Large intestine (tissue), 3 donors: ENCODE measurements around the gene SPATA19. TPM values are rescaled to one million over a fixed set of nuclear protein-coding genes. Genes with fewer than 3 reads are reported as not detected.
"Not testable (repeated sequence)": the region's sequence is repeated elsewhere in the genome, so short reads cannot be mapped to it uniquely, and the experiment has no call there.

Experiments
- DNase-seq, 2 donors: peaks; one replicate each; pipeline versions ENCODE4 v3.0.0 to v3.0.0-alpha.2; 2013
- H3K27ac ChIP-seq: one replicate; pipeline ENCODE4 v1.5.1; 2013; ENCODE audit warnings: low read length
- H3K27me3 ChIP-seq: 2 replicates; pipeline ENCODE4 v1.6.1; 2013; ENCODE audit warnings: low read length; ENCODE audit not compliant: control insufficient read depth, insufficient read depth
- H3K36me3 ChIP-seq: 2 replicates; pipeline ENCODE4 v1.6.1; 2013; ENCODE audit warnings: low read length; ENCODE audit not compliant: control insufficient read depth, insufficient read depth
- H3K4me1 ChIP-seq: one replicate; pipeline ENCODE4 v1.6.1; 2013; ENCODE audit warnings: low read length; ENCODE audit not compliant: control insufficient read depth, insufficient read depth
- H3K4me3 ChIP-seq: one replicate; pipeline ENCODE4 v1.5.1; 2013; ENCODE audit warnings: low read length
- H3K9me3 ChIP-seq: one replicate; pipeline ENCODE4 v1.6.1; 2013; ENCODE audit warnings: mild to moderate bottlenecking, low read depth, low read length, moderate library complexity; ENCODE audit not compliant: control insufficient read depth
- WGBS: methylation state at CpG from one replicate; pipeline ENCODE4 v1.1.5; 2013; ENCODE audit warnings: low lambda C conversion rate; ENCODE audit not compliant: insufficient coverage; 5-methylcytosine and 5-hydroxymethylcytosine counted together
- polyA plus RNA-seq: library from polyadenylated mRNA; unstranded; fragments of 120-200 nt; gene quantifications from one replicate; pipeline ENCODE4 v1.2.1, GENCODE V29; 2013

SPATA19 gene
- polyA plus RNA-seq, 1 donor: not detected

- Histone ChIP-seq H3K9me3 (peaks cover 3% of the 10 kb centered on the region), H3K4me1 (no peaks in the 10 kb centered on the region), H3K27ac (no peak overlapping the region), H3K27me3 (no peaks in the 10 kb centered on the region), H3K36me3 (no peaks in the 10 kb centered on the region), H3K4me3 (no peak overlapping the region)
- DNase-seq: no peak
Measured at GRCh38 chr11:133867456-133867855, 22.1 kb upstream of the SPATA19 start.

GRCh38 chr11:133865466-133865865 lies 20.2 kb upstream of the SPATA19 start:
- DNase-seq: no peak

GRCh38 chr11:133864756-133865155 lies 19.4 kb upstream of the SPATA19 start:
- no peak overlapping the region for H3K4me3 ChIP-seq
- H3K4me1 ChIP-seq: no peaks in the 10 kb centered on the region
- DNase-seq: no peak
- peaks cover 3% of the 10 kb centered on the region for H3K9me3 ChIP-seq
- H3K36me3 ChIP-seq: no peaks in the 10 kb centered on the region
- H3K27ac ChIP-seq: no peak overlapping the region
- WGBS: no CpG with 5 or more reads among the region's 26 CpGs
- peaks cover under 1% of the 10 kb centered on the region for H3K27me3 ChIP-seq

More at GRCh38 chr11:133865466-133865865, 20.2 kb upstream of the SPATA19 start:
- Histone ChIP-seq H3K27ac (no peak overlapping the region), H3K36me3 (no peaks in the 10 kb centered on the region), H3K27me3 (no peaks in the 10 kb centered on the region), H3K4me3 (no peak overlapping the region), H3K4me1 (no peaks in the 10 kb centered on the region), H3K9me3 (peaks cover 3% of the 10 kb centered on the region)
- 100% methylated on average over 1 of the region's 11 CpGs for WGBS

- Histone ChIP-seq H3K4me1 (no peaks in the 10 kb centered on the region), H3K36me3 (no peaks in the 10 kb centered on the region), H3K27me3 (peaks cover 2% of the 10 kb centered on the region), H3K27ac (no peak overlapping the region), H3K4me3 (no peak overlapping the region), H3K9me3 (peaks cover 3% of the 10 kb centered on the region)
- DNase-seq: no peak
- 93% methylated on average over 3 of the region's 6 CpGs for WGBS
Measured at GRCh38 chr11:133860151-133860550, 14.8 kb upstream of the SPATA19 start.

- H3K9me3 ChIP-seq, H3K27ac ChIP-seq, H3K27me3 ChIP-seq, H3K4me3 ChIP-seq, DNase-seq, H3K4me1 ChIP-seq, H3K36me3 ChIP-seq: not testable (repeated sequence)
- 20% methylated on average over 1 of the region's 13 CpGs for WGBS
Measured at GRCh38 chr11:133854330-133854960, 9.1 kb upstream of the SPATA19 start.

- no peak for DNase-seq
- no CpG with 5 or more reads among the region's 6 CpGs for WGBS
Measured at GRCh38 chr11:133844217-133844616, 1.1 kb downstream of the SPATA19 start.

GRCh38 chr11:133843454-133843987 lies 1.8 kb downstream of the SPATA19 start:
- Histone ChIP-seq H3K27ac (no peak overlapping the region), H3K4me3 (no peak overlapping the region), H3K4me1 (no peaks in the 10 kb centered on the region), H3K27me3 (no peaks in the 10 kb centered on the region), H3K9me3 (no peaks in the 10 kb centered on the region), H3K36me3 (no peaks in the 10 kb centered on the region)
- DNase-seq: no peak
- WGBS: no CpG with 5 or more reads among the region's 13 CpGs

More at GRCh38 chr11:133844217-133844616, 1.1 kb downstream of the SPATA19 start:
- no peak overlapping the region for H3K4me3 ChIP-seq
- no peaks in the 10 kb centered on the region for H3K27me3 ChIP-seq
- H3K4me1 ChIP-seq: no peaks in the 10 kb centered on the region
- H3K36me3 ChIP-seq: no peaks in the 10 kb centered on the region
- no peak overlapping the region for H3K27ac ChIP-seq
- H3K9me3 ChIP-seq: no peaks in the 10 kb centered on the region

- H3K4me3 ChIP-seq: no peak overlapping the region
- WGBS: 60% methylated on average over 1 of the region's 5 CpGs
- H3K9me3 ChIP-seq: no peaks in the 10 kb centered on the region
- no peaks in the 10 kb centered on the region for H3K36me3 ChIP-seq
- H3K27ac ChIP-seq: no peak overlapping the region
- no peaks in the 10 kb centered on the region for H3K4me1 ChIP-seq
- no peaks in the 10 kb centered on the region for H3K27me3 ChIP-seq
- no peak for DNase-seq
Measured at GRCh38 chr11:133842730-133843129, 2.6 kb downstream of the SPATA19 start.

GRCh38 chr11:133842053-133842452 lies 3.3 kb downstream of the SPATA19 start:
- Histone ChIP-seq H3K4me3 (no peak overlapping the region), H3K9me3 (no peaks in the 10 kb centered on the region), H3K27me3 (no peaks in the 10 kb centered on the region), H3K36me3 (no peaks in the 10 kb centered on the region), H3K27ac (no peak overlapping the region), H3K4me1 (no peaks in the 10 kb centered on the region)
- WGBS: no CpG with 5 or more reads among the region's 7 CpGs
- DNase-seq: no peak

GRCh38 chr11:133841279-133842043 lies 3.9 kb downstream of the SPATA19 start:
- H3K4me1 ChIP-seq: no peaks in the 10 kb centered on the region
- no peaks in the 10 kb centered on the region for H3K9me3 ChIP-seq
- no peak overlapping the region for H3K4me3 ChIP-seq
- H3K27ac ChIP-seq: no peak overlapping the region
- no peak for DNase-seq
- H3K36me3 ChIP-seq: no peaks in the 10 kb centered on the region
- H3K27me3 ChIP-seq: no peaks in the 10 kb centered on the region
- WGBS: no CpG with 5 or more reads among the region's 12 CpGs
